HepG2 (cell line): ENCODE data around the gene GRM7. TPM values are rescaled to one million over a fixed set of nuclear protein-coding genes. Genes with fewer than 3 reads are reported as not detected.

Source experiments
- ATAC-seq: fragments of 200-7000 bp; cut with Tn5 transposase; 3 replicates; pipeline ENCODE4 v1.9.1; 2020; ENCODE audit warnings: mild to moderate bottlenecking, moderate library complexity
- BruUV-seq: library from RNA; stranded (reverse); fragments of 400-500 nt; replicated peaks from 2 replicates; lab custom pipeline; 2021; lab: Mats Ljungman, UMichigan
- CTCF ChIA-PET: fragments of 300-600 bp; formaldehyde crosslinking; extraction: SDS; loops from one replicate; lab custom pipeline; 2021; ENCODE audit warnings: low total read pairs, inconsistent platforms, low intra/inter-chr PET ratio; lab: Yijun Ruan, JAX
- POLR2A ChIA-PET: fragments of 350-600 bp; sonication (Branson Sonifier 250); formaldehyde crosslinking; loops from one replicate; lab custom pipeline; 2020; ENCODE audit warnings: antibody characterized with exemption, inconsistent platforms; lab: Yijun Ruan, JAX
- DNase-seq: peaks from one replicate; pipeline ENCODE4 v3.0.0-alpha.2; 2015; ENCODE audit warnings: low spot score
- FAIRE-seq: peaks from 3 replicates; lab custom pipeline; 2011; peaks lifted over from hg19 to GRCh38; lab: Jason Lieb, UNC
- H2AFZ ChIP-seq: one replicate; pipeline ENCODE4 v1.6.1; 2011; ENCODE audit warnings: low read length, inconsistent platforms
- H3K27ac ChIP-seq: fragments of 300-600 bp; 3 replicates; pipeline ENCODE4 v1.8.0; 2011; ENCODE audit warnings: mixed run types, mild to moderate bottlenecking, mixed read lengths, low read length, inconsistent platforms; ENCODE audit not compliant: insufficient read depth; ENCODE audit errors: extremely low read length
- H3K27me3 ChIP-seq, 2 experiments: fragments of 200-600 bp in 1 of 2; 2 replicates in 1 of 2; 3 replicates in 1 of 2; pipeline versions ENCODE4 v1.6.0 to v1.8.0; 2011; ENCODE audit warnings: low read length in 2 of 2, mild to moderate bottlenecking in 2 of 2, moderate library complexity in 2 of 2, inconsistent platforms in 1 of 2; ENCODE audit not compliant: insufficient read depth in 2 of 2, control insufficient read depth in 1 of 2
- H3K36me3 ChIP-seq, 2 experiments: fragments of 200-600 bp in 1 of 2; replicated peaks in 1 of 2; 2 replicates in 1 of 2; 3 replicates in 1 of 2; pipeline versions ENCODE4 v1.5.1 to v1.8.0; 2011; ENCODE audit warnings: low read length in 2 of 2, inconsistent platforms in 1 of 2; ENCODE audit not compliant: insufficient read depth in 2 of 2, control insufficient read depth in 1 of 2
- H3K4me1 ChIP-seq: 2 replicates; pipeline ENCODE4 v1.5.1; 2012; ENCODE audit warnings: low read length, inconsistent platforms; ENCODE audit not compliant: insufficient read depth
- H3K4me2 ChIP-seq: 2 replicates; pipeline ENCODE4 v1.6.0; 2011; ENCODE audit warnings: low read depth, low read length, inconsistent platforms
- H3K4me3 ChIP-seq, 3 experiments: fragments of 200-600 bp in 1 of 3; sonication (generic), shearing (Covaris generic) in 1 of 3; replicated peaks in 1 of 3; 2 replicates each; pipeline ENCODE4 v1.5.1; 2011 to 2016; ENCODE audit warnings: low read length in 3 of 3, inconsistent platforms in 2 of 3, low read depth in 2 of 3, mild to moderate bottlenecking in 2 of 3, control low read depth in 1 of 3, mixed read lengths in 1 of 3; ENCODE audit not compliant: insufficient read depth in 1 of 3
- H3K79me2 ChIP-seq: one replicate; pipeline ENCODE4 v1.6.1; 2011; ENCODE audit warnings: low read length, inconsistent platforms; ENCODE audit not compliant: insufficient read depth
- H3K9ac ChIP-seq: 2 replicates; pipeline ENCODE4 v1.6.0; 2011; ENCODE audit warnings: mild to moderate bottlenecking, low read depth, low read length, inconsistent platforms; ENCODE audit not compliant: insufficient read depth
- H3K9me3 ChIP-seq: 2 replicates; pipeline ENCODE4 v1.5.1; 2012; ENCODE audit warnings: mild to moderate bottlenecking, low read length
- H4K20me1 ChIP-seq: 2 replicates; pipeline ENCODE4 v1.6.0; 2011; ENCODE audit warnings: inconsistent platforms, mild to moderate bottlenecking, low read length, moderate library complexity; ENCODE audit not compliant: insufficient read depth
- CERS6 ChIP-seq: sonication (generic); formaldehyde crosslinking; IDR thresholded peaks from 2 replicates; pipeline ENCODE4 v1.5.0; 2020; ENCODE audit warnings: missing genetic modification reagents
- IRF2 ChIP-seq: IDR thresholded peaks from 2 replicates; pipeline ENCODE4 v1.6.1; 2018; ENCODE audit warnings: missing genetic modification reagents, missing compliant biosample characterization
- KLF6 ChIP-seq: IDR thresholded peaks from 2 replicates; pipeline ENCODE4 v1.8.0; 2016; ENCODE audit warnings: missing biosample characterization, missing genetic modification reagents
- PAXIP1 ChIP-seq: sonication (generic); formaldehyde crosslinking; conservative IDR thresholded peaks from 2 replicates; pipeline ENCODE4 v1.4.0; 2020; ENCODE audit warnings: mild to moderate bottlenecking, missing genetic modification reagents, moderate library complexity
- RBM22 ChIP-seq: fragments of 200-400 bp; formaldehyde crosslinking; optimal IDR thresholded peaks from 2 replicates; pipeline ENCODE3; 2017; ENCODE audit warnings: mild to moderate bottlenecking, low read length, moderate library complexity
- SP1 ChIP-seq, 2 experiments: fragments of 450-650 bp in 1 of 2; sonication (generic) in 1 of 2; formaldehyde crosslinking in 1 of 2; IDR thresholded peaks; 2 replicates each; pipeline versions ENCODE4 v1.4.0 to v1.6.1; 2016 to 2020; ENCODE audit warnings: missing genetic modification reagents in 1 of 2
- TMF1 ChIP-seq: sonication (generic); formaldehyde crosslinking; IDR thresholded peaks from 2 replicates; pipeline ENCODE4 v1.8.1; 2022; ENCODE audit warnings: low read depth, missing genetic modification reagents
- ZC3H13 ChIP-seq: sonication (generic); formaldehyde crosslinking; IDR thresholded peaks from 2 replicates; pipeline ENCODE4 v1.8.1; 2023; ENCODE audit warnings: mild to moderate bottlenecking, missing genetic modification reagents, moderate library complexity
- ZNF383 ChIP-seq: sonication (generic); formaldehyde crosslinking; IDR thresholded peaks from 2 replicates; pipeline ENCODE4 v1.4.0; 2020; ENCODE audit warnings: missing genetic modification reagents, mild to moderate bottlenecking, borderline replicate concordance
- ZNF772 ChIP-seq: sonication (generic); formaldehyde crosslinking; IDR thresholded peaks from 2 replicates; pipeline ENCODE4 v1.5.0; 2020; ENCODE audit warnings: mild to moderate bottlenecking, missing genetic modification reagents
- WGBS: methylation state at CpG from one replicate; pipeline ENCODE4 v1.1.6; 2017; ENCODE audit warnings: low lambda C conversion rate; 5-methylcytosine and 5-hydroxymethylcytosine counted together
- in situ Hi-C: cut with HindIII; loops from 2 replicates; pipeline ENCODE4 v1.10.0; 2017; ENCODE audit warnings: low pct_unique_long_range_greater_than_20kb; ENCODE audit not compliant: extremely low pct_ligation_motif_present
- intact Hi-C: fragments of 100-400 bp; cut with micrococcal nuclease; formaldehyde crosslinking; loops from one replicate; pipeline ENCODE4 v1.10.0; 2022; ENCODE audit not compliant: unreplicated experiment
- polyA plus RNA-seq, 8 experiments: library from polyadenylated mRNA; depleted of rRNA in 3 of 8; stranded (reverse) in 7 of 8; unstranded in 1 of 8; fragments of >200 nt; fragmentation: Illumina TruSeq in 4 of 8; extraction: Trizol in 4 of 8; gene quantifications; 2 replicates each; pipeline versions ENCODE4 v1.2.1 to v1.2.3, GENCODE V29; 2011 to 2016; ENCODE audit warnings: low read depth in 4 of 8, missing spikeins in 1 of 8, mixed read lengths in 1 of 8; ENCODE audit not compliant: insufficient read depth in 1 of 8
- total RNA-seq, 5 experiments: library from RNA; depleted of rRNA; stranded (reverse); fragments of >200 nt; fragmentation: Illumina TruSeq; extraction: Trizol; gene quantifications; 2 replicates each; pipeline ENCODE4 v1.2.3, GENCODE V29; 2016; ENCODE audit warnings: low read depth in 1 of 5

The GRM7 gene
- total and polyA plus RNA-seq, 2 of the 13 experiments (the other 11 are each of a cell fraction or from before 2014, with no cell fraction given): not detected

- H3K36me3 ChIP-seq: no peaks in the 10 kb centered on the region
- H3K79me2 ChIP-seq: no peaks in the 10 kb centered on the region
- H3K9ac ChIP-seq: no peak overlapping the region
- intact Hi-C loops (no loop called here), in situ Hi-C loops (no loop called here)
- H3K4me2 ChIP-seq: no peak overlapping the region
- H3K4me1 ChIP-seq: no peaks in the 10 kb centered on the region
- H2AFZ ChIP-seq: no peak overlapping the region
- H4K20me1 ChIP-seq: no peaks in the 10 kb centered on the region
- H3K9me3 ChIP-seq: peaks cover 26% of the 10 kb centered on the region; the same call in 1 of the 2 replicates
- TF ChIP-seq ZNF772 (CRISPR knock-in tag) (no peak), KLF6 (CRISPR knock-in tag) (no peak), IRF2 (CRISPR knock-in tag) (no peak), SP1 (IDR thresholded peaks at IDR 0.05) (no peak), SP1 (CRISPR knock-in tag; IDR thresholded peaks at IDR 0.05) (no peak), CERS6 (CRISPR knock-in tag) (no peak), RBM22 (no peak), ZNF383 (CRISPR knock-in tag) (no peak), PAXIP1 (CRISPR knock-in tag) (no peak), TMF1 (CRISPR knock-in tag) (no peak), ZC3H13 (CRISPR knock-in tag) (no peak)
- CTCF ChIA-PET: no interaction called here
- POLR2A ChIA-PET: no interaction called here
- no peaks in the 10 kb centered on the region for H3K27me3 ChIP-seq
- BruUV-seq: no TSS peak
- no peak for DNase-seq
- no peak overlapping the region for H3K27ac ChIP-seq
- no peak for ATAC-seq
- H3K4me3 ChIP-seq: no peak overlapping the region
- WGBS: 30% methylated on average over 5 of the region's 5 CpGs
- no peak for FAIRE-seq
Observed at GRCh38 chr3:7610634-7611033, 749.7 kb downstream of the GRM7 start.
